ENCODE measurements around the gene TAF13. TPM values are rescaled to one million over a fixed set of nuclear protein-coding genes. Genes with fewer than 3 reads are reported as not detected.

TAF13 gene
- 45.1 and 45.2 TPM in 2 replicates for total RNA-seq (2014; rRNA removed; shearing (Covaris generic))

- H3K27me3 ChIP-seq (ENCODE audit: control insufficient read depth, insufficient read depth, low read length), result no peaks in the 10 kb centered on the region
- H3K4me3 ChIP-seq (ENCODE audit: insufficient read depth, low read depth, low read length), result peak within 1 kb of the TSS; percentile 71
- no peaks in the 10 kb centered on the region for H3K36me3 ChIP-seq (replicated peaks; ENCODE audit: control insufficient read depth, insufficient read depth, low read length)
- peak; percentile 96 for DNase-seq
Measured at GRCh38 chr1:109075531-109076490, at the start of gene TAF13. TSS of gene TAF13 (minus strand) at chr1:109076003. CDS start at chr1:109075947, 56 bp downstream.

- Histone ChIP-seq H3K36me3 (replicated peaks; ENCODE audit: control insufficient read depth, insufficient read depth, low read length) (no peaks in the 10 kb centered on the region), H3K27me3 (ENCODE audit: control insufficient read depth, insufficient read depth, low read length) (peaks cover 11% of the 10 kb centered on the region; the same call in 1 of the 2 replicates), H3K4me3 (ENCODE audit: insufficient read depth, low read depth, low read length) (no peak overlapping the region)
- DNase-seq, result no peak
Measured at GRCh38 chr1:109120356-109120755, 44.6 kb upstream of the TAF13 start.

GRCh38 chr1:109118089-109118488, 42.3 kb upstream of the TAF13 start:
- Histone ChIP-seq H3K36me3 (replicated peaks; ENCODE audit: control insufficient read depth, insufficient read depth, low read length) (no peaks in the 10 kb centered on the region), H3K4me3 (ENCODE audit: insufficient read depth, low read depth, low read length) (no peak overlapping the region), H3K27me3 (ENCODE audit: control insufficient read depth, insufficient read depth, low read length) (peaks cover 32% of the 10 kb centered on the region)
- DNase-seq, result no peak

- Histone ChIP-seq H3K36me3 (replicated peaks; ENCODE audit: control insufficient read depth, insufficient read depth, low read length) (no peaks in the 10 kb centered on the region), H3K27me3 (ENCODE audit: control insufficient read depth, insufficient read depth, low read length) (peaks cover 48% of the 10 kb centered on the region), H3K4me3 (ENCODE audit: insufficient read depth, low read depth, low read length) (no peak overlapping the region)
- no peak for DNase-seq
Measured at GRCh38 chr1:109116286-109116685, 40.5 kb upstream of the TAF13 start.

GRCh38 chr1:109115685-109116084, 39.9 kb upstream of the TAF13 start:
- Histone ChIP-seq H3K27me3 (ENCODE audit: control insufficient read depth, insufficient read depth, low read length) (peaks cover 54% of the 10 kb centered on the region), H3K36me3 (replicated peaks; ENCODE audit: control insufficient read depth, insufficient read depth, low read length) (no peaks in the 10 kb centered on the region), H3K4me3 (ENCODE audit: insufficient read depth, low read depth, low read length) (no peak overlapping the region)
- no peak for DNase-seq

GRCh38 chr1:109114342-109114674, 38.5 kb upstream of the TAF13 start:
- Histone ChIP-seq H3K4me3 (ENCODE audit: insufficient read depth, low read depth, low read length) (peak overlapping the region; percentile 35), H3K36me3 (replicated peaks; ENCODE audit: control insufficient read depth, insufficient read depth, low read length) (no peaks in the 10 kb centered on the region), H3K27me3 (ENCODE audit: control insufficient read depth, insufficient read depth, low read length) (peaks cover 59% of the 10 kb centered on the region)
- peak; percentile 58 for DNase-seq

GRCh38 chr1:109113590-109114341, 38.0 kb upstream of the TAF13 start, which contains the start of gene ELAPOR1:
TSS of gene ELAPOR1 (plus strand) at chr1:109114115. CDS start at chr1:109114184, 69 bp downstream.
- Histone ChIP-seq H3K4me3 (ENCODE audit: insufficient read depth, low read depth, low read length) (peak within 1 kb of the TSS; percentile 35), H3K36me3 (replicated peaks; ENCODE audit: control insufficient read depth, insufficient read depth, low read length) (no peaks in the 10 kb centered on the region), H3K27me3 (ENCODE audit: control insufficient read depth, insufficient read depth, low read length) (peaks cover 59% of the 10 kb centered on the region)
- peak; percentile 82 for DNase-seq

GRCh38 chr1:109112652-109113285, 37.0 kb upstream of the TAF13 start:
- Histone ChIP-seq H3K27me3 (ENCODE audit: control insufficient read depth, insufficient read depth, low read length) (peaks cover 58% of the 10 kb centered on the region), H3K36me3 (replicated peaks; ENCODE audit: control insufficient read depth, insufficient read depth, low read length) (no peaks in the 10 kb centered on the region), H3K4me3 (ENCODE audit: insufficient read depth, low read depth, low read length) (peak overlapping the region; percentile 35)
- DNase-seq, result peak; percentile 93

- no peak for DNase-seq
- Histone ChIP-seq H3K36me3 (replicated peaks; ENCODE audit: control insufficient read depth, insufficient read depth, low read length) (no peaks in the 10 kb centered on the region), H3K27me3 (ENCODE audit: control insufficient read depth, insufficient read depth, low read length) (peaks cover 58% of the 10 kb centered on the region), H3K4me3 (ENCODE audit: insufficient read depth, low read depth, low read length) (no peak overlapping the region)
Measured at GRCh38 chr1:109112056-109112651, 36.4 kb upstream of the TAF13 start.

- Histone ChIP-seq H3K27me3 (ENCODE audit: control insufficient read depth, insufficient read depth, low read length) (peaks cover 58% of the 10 kb centered on the region), H3K36me3 (replicated peaks; ENCODE audit: control insufficient read depth, insufficient read depth, low read length) (no peaks in the 10 kb centered on the region), H3K4me3 (ENCODE audit: insufficient read depth, low read depth, low read length) (no peak overlapping the region)
- DNase-seq, result no peak
Measured at GRCh38 chr1:109111386-109112055, 35.7 kb upstream of the TAF13 start.

GRCh38 chr1:109109906-109110305, 34.1 kb upstream of the TAF13 start:
- Histone ChIP-seq H3K36me3 (replicated peaks; ENCODE audit: control insufficient read depth, insufficient read depth, low read length) (no peaks in the 10 kb centered on the region), H3K27me3 (ENCODE audit: control insufficient read depth, insufficient read depth, low read length) (peaks cover 45% of the 10 kb centered on the region), H3K4me3 (ENCODE audit: insufficient read depth, low read depth, low read length) (no peak overlapping the region)
- DNase-seq, result no peak

GRCh38 chr1:109107785-109108184, 32.0 kb upstream of the TAF13 start:
- Histone ChIP-seq H3K36me3 (replicated peaks; ENCODE audit: control insufficient read depth, insufficient read depth, low read length) (no peaks in the 10 kb centered on the region), H3K4me3 (ENCODE audit: insufficient read depth, low read depth, low read length) (no peak overlapping the region), H3K27me3 (ENCODE audit: control insufficient read depth, insufficient read depth, low read length) (peaks cover 24% of the 10 kb centered on the region)
- no peak for DNase-seq

GRCh38 chr1:109105881-109106280, 30.1 kb upstream of the TAF13 start:
- no peak overlapping the region for H3K4me3 ChIP-seq (ENCODE audit: insufficient read depth, low read depth, low read length)
- peaks cover 7% of the 10 kb centered on the region; the same call in 1 of the 2 replicates for H3K27me3 ChIP-seq (ENCODE audit: control insufficient read depth, insufficient read depth, low read length)
- no peaks in the 10 kb centered on the region for H3K36me3 ChIP-seq (replicated peaks; ENCODE audit: control insufficient read depth, insufficient read depth, low read length)
- DNase-seq, result no peak

Measured in H7 (cell line).